GM10266 (cell line): ENCODE data around the gene NMT1.
A peak's percentile ranks its signal among the peaks of the same experiment; 100 is the strongest.

Experiments
- DNase-seq: peaks from one replicate; pipeline ENCODE4 v3.0.0; 2012; ENCODE audit errors: extremely low spot score
- TF ChIP-seq, protein P1 (sequence below): IDR thresholded peaks from 2 replicates; pipeline ENCODE4 v1.5.1; 2012; ENCODE audit warnings: mild to moderate bottlenecking, low read depth; ENCODE audit not compliant: control insufficient read depth, insufficient read depth; ENCODE audit errors: missing control alignments

Gene NMT1

DNA sequence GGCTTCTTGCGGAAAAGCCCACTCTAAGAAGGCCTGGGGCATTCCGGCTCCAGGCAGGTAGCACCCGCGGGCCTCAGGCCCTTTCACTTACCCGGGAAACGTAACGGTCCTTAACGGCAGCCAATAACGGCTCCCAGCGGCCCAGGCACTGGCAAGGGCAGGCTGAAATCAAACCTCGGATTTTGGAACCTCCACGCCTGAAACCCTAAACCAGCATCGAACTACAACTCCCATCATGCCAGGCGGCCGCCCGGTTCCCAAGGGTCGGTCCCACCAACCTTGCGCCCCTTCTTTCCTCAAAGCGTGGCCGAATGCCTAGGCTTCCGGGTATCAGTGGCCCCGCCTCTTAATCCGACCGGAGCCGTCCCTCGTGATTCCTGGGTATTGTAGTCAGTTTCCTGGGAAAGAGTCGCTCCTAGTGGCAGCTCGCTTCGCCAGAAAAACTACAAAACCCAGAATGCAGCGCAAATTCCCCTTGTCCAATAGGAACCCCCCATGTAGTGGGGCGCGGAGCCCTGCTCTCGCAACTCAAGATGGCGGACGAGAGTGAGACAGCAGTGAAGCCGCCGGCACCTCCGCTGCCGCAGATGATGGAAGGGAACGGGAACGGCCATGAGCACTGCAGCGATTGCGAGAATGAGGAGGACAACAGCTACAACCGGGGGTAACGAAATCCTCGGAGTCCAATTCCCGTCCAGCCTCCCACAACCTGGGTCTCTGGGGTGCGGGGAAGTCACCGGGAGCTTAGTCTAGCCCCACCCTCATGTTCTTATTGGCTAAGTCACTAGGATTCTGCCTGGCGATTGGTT lies at the start of gene NMT1:
Gene NMT1 (plus strand): TSS at position 521 of the 809 bp plus-strand sequence. CDS start 13 bp downstream, at position 534.
- TF ChIP-seq, protein P1, sequence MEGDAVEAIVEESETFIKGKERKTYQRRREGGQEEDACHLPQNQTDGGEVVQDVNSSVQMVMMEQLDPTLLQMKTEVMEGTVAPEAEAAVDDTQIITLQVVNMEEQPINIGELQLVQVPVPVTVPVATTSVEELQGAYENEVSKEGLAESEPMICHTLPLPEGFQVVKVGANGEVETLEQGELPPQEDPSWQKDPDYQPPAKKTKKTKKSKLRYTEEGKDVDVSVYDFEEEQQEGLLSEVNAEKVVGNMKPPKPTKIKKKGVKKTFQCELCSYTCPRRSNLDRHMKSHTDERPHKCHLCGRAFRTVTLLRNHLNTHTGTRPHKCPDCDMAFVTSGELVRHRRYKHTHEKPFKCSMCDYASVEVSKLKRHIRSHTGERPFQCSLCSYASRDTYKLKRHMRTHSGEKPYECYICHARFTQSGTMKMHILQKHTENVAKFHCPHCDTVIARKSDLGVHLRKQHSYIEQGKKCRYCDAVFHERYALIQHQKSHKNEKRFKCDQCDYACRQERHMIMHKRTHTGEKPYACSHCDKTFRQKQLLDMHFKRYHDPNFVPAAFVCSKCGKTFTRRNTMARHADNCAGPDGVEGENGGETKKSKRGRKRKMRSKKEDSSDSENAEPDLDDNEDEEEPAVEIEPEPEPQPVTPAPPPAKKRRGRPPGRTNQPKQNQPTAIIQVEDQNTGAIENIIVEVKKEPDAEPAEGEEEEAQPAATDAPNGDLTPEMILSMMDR, result no peak
- DNase-seq, result peak; percentile 90

DNA sequence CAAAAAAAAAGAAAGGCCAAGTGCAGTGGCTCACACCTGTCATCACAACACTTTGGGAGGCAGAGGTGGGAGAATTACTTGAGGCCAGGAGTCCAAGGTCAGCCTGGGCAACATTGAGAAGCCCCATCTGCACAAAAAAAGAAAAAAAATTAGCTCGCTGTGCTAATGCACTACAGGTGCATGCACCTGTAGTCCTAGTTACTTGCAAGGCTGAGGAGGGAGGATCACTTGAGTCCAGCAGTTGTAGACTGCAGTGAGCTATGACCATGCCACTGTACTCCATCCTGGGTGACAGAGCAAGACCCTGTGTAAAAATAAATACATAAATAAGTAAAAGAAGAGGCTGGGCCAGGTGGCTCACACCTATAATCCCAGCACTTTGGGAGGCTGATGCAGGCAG lies 49.4 kb upstream of the NMT1 start:
- no peak for DNase-seq
- TF ChIP-seq, protein P1, result no peak

DNA sequence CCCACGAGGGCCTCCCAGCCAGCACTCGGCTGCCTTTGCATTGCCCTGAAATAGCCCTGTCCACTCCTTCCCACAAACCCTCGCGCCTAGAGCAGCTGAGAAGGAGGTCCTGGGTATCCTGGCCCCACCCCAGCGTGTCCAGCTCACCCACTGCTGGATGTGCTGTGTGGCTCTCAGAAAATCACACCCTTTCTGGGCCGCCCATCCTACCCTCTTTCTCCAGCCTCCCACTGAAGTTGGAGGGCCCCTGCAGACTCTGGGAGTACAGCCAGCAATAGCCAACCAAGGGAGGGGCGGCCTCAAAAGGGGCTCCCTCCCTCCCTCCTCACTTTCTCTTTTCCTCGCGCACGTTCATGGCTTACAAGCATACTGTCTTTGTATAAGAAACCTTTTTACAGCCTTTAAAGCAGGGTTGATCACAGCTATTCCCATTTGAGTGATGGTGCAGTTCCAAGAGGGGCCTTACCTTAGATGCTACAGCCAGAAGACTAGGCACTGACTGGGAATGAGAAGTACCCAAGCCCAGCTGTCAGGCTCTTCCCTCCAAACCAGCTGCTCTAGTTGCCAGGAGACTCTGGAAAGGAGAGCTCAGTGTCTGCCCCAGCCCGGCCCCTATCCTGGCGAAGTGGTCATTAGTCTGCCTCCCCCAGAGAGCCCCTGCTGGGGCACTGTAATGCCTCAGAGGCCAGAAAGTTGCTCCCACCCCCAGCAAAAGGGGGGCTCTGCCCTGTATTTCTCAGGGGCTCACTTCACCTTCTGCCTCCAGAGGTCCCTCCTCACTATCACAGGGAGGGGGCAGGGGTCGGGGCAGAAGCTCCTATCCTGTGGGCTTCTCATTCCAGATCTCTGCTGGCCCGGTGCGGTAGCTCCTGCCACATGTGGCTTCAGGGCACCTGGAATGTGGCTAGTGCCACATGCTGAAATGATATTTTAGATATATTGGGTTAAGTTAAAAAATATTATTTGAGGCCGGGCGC lies 47.8 kb upstream of the NMT1 start:
- DNase-seq, result no peak
- TF ChIP-seq, protein P1, result no peak

DNA sequence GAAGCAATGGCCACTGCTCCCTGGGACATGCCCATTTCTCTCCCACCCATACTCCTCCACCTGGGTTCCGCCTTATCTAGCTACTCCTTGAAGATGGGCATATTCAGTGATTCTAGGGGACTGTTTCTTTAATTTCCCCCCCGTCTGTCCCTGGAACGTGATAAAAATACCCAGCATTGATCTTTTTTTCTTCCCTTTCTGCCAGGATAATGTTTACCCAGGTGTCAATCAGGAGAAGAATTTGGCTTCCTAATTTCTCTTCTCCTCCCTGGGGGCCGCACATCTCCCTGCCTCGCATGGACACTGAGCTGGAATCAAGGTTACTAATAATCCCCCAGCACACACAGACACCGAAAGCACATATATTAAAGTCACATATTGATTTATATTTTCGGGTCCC lies 44.9 kb upstream of the NMT1 start:
- TF ChIP-seq, protein P1, result no peak
- DNase-seq, result no peak

DNA sequence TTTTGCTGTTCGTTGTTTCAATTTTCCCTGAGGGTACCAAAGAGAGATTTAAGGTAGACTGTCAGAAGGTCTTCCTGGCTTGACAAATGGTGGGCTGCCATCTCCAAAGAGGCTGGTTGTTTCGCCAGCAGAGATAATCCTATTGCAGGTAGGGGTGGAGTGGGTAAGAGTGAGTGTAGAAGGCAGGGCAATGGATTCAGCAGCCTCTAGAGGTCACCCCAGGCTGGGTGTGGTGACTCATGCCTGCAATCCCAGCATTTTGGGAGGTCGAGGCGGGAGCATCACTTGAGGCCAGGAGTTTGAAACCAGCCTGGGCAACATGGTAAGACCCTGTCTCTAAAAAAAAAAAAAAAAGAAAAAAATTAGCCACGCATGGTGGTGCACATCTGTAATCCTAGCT lies 44.3 kb upstream of the NMT1 start:
- DNase-seq, result no peak
- TF ChIP-seq, protein P1, result peak; percentile 58

DNA sequence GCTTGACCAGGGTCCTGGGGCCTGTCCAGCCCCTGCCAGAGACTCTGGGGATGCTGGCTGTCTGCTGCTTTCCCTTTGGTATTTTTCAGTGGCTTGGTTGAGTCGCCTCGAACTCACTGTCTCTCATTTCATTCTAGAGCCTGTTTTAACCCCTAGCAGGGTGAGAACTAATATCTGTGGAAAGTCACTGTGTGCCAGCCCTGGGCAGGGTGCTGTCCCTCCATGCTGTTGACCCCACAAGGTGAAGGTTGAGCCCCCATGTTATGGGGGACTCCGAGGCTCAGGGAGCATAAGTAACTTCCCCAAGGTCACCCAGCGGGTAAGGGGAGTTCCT lies 42.6 kb upstream of the NMT1 start:
- TF ChIP-seq, protein P1, result no peak
- no peak for DNase-seq
